Smooth muscle cell (in vitro differentiated cells): ENCODE data around the gene PMEL. TPM values are rescaled to one million over a fixed set of nuclear protein-coding genes. Genes with fewer than 3 reads are reported as not detected.

Experiments
- DNase-seq: peaks from one replicate; lab custom pipeline; 2025; ENCODE audit not compliant: unreplicated experiment; lab: John Stamatoyannopoulos, UW
- H2AFZ ChIP-seq: fragments of 200-600 bp; sonication (generic); 2 replicates; pipeline ENCODE4 v1.6.0; 2016; ENCODE audit warnings: antibody characterized with exemption, low read depth, mild to moderate bottlenecking
- H3F3A ChIP-seq: fragments of 200-600 bp; sonication (generic); 2 replicates; pipeline ENCODE4 v1.6.0; 2017; ENCODE audit warnings: antibody characterized with exemption, low read depth
- H3K27ac ChIP-seq: fragments of 200-600 bp; sonication (generic); 2 replicates; pipeline ENCODE4 v1.5.1; 2016; ENCODE audit warnings: low read depth, mild to moderate bottlenecking
- H3K27me3 ChIP-seq: fragments of 200-600 bp; sonication (generic); 2 replicates; pipeline ENCODE4 v1.6.1; 2016; ENCODE audit warnings: low read depth, mild to moderate bottlenecking
- H3K36me3 ChIP-seq: fragments of 200-600 bp; sonication (generic); 2 replicates; pipeline ENCODE4 v1.5.1; 2016; ENCODE audit warnings: low read depth
- H3K4me1 ChIP-seq: fragments of 200-600 bp; sonication (generic); 2 replicates; pipeline ENCODE4 v1.5.1; 2016; ENCODE audit warnings: low read depth
- H3K4me2 ChIP-seq: fragments of 200-600 bp; sonication (generic); 2 replicates; pipeline ENCODE4 v1.6.0; 2016; ENCODE audit warnings: mild to moderate bottlenecking
- H3K4me3 ChIP-seq: fragments of 200-600 bp; sonication (generic); 2 replicates; pipeline ENCODE4 v1.5.1; 2016; ENCODE audit warnings: mild to moderate bottlenecking
- H3K79me2 ChIP-seq: fragments of 200-600 bp; sonication (generic); 2 replicates; pipeline ENCODE4 v1.6.0; 2016; ENCODE audit warnings: low read depth, mild to moderate bottlenecking
- H3K9ac ChIP-seq: fragments of 200-600 bp; sonication (generic); 2 replicates; pipeline ENCODE4 v1.6.0; 2016; ENCODE audit warnings: low read depth
- H3K9me3 ChIP-seq: fragments of 200-600 bp; sonication (generic); replicated peaks from 2 replicates; pipeline ENCODE4 v1.5.1; 2016; ENCODE audit warnings: low read depth
- H4K20me1 ChIP-seq: fragments of 200-600 bp; sonication (generic); 2 replicates; pipeline ENCODE4 v1.6.0; 2016; ENCODE audit warnings: low read depth
- CTCF ChIP-seq: fragments of 200-600 bp; sonication (generic); IDR thresholded peaks from 2 replicates; pipeline ENCODE4 v1.5.1; 2017; ENCODE audit warnings: borderline replicate concordance, mild to moderate bottlenecking, antibody characterized with exemption; ENCODE audit not compliant: insufficient read depth, poor library complexity, severe bottlenecking
- WGBS: methylation state at CpG from one replicate; pipeline ENCODE4 v1.1.7; 2016; ENCODE audit warnings: low lambda C conversion rate; 5-methylcytosine and 5-hydroxymethylcytosine counted together
- polyA plus RNA-seq: library from polyadenylated mRNA; unstranded; fragments of >200 nt; fragmentation: Nextera tagmentation; extraction: Ambion mirVana; gene quantifications from 2 replicates; pipeline ENCODE4 v1.2.1, GENCODE V29; 2016
- total RNA-seq: library from RNA; depleted of rRNA; stranded (reverse); fragments of >200 nt; gene quantifications from 2 replicates; pipeline ENCODE4 v1.2.3, GENCODE V29; 2014

The PMEL gene
- total and polyA plus RNA-seq, 2 experiments from 2014 or later = 1.8 to 1.9 TPM

GRCh38 chr12:55979069-55979468 lies 13.2 kb upstream of the PMEL start:
- DNase-seq = no peak
- peaks cover 9% of the 10 kb centered on the region for H3K4me1 ChIP-seq
- H3K36me3 ChIP-seq = no peaks in the 10 kb centered on the region
- H3F3A ChIP-seq = peaks cover 4% of the 10 kb centered on the region
- H3K27me3 ChIP-seq = no peaks in the 10 kb centered on the region
- H3K9ac ChIP-seq = no peak overlapping the region
- no peaks in the 10 kb centered on the region for H3K9me3 ChIP-seq
- no peak overlapping the region for H3K4me3 ChIP-seq
- H3K27ac ChIP-seq = no peak overlapping the region
- TF ChIP-seq CTCF = no peak
- H3K4me2 ChIP-seq = no peak overlapping the region
- WGBS = 94% methylated on average over 3 of the region's 3 CpGs
- H4K20me1 ChIP-seq = peaks cover 65% of the 10 kb centered on the region
- H2AFZ ChIP-seq = no peak overlapping the region
- H3K79me2 ChIP-seq = peaks cover 96% of the 10 kb centered on the region

GRCh38 chr12:55978393-55978792 lies 12.6 kb upstream of the PMEL start:
- no peak overlapping the region for H3K27ac ChIP-seq
- peaks cover 93% of the 10 kb centered on the region for H3K79me2 ChIP-seq
- no peaks in the 10 kb centered on the region for H3K36me3 ChIP-seq
- TF ChIP-seq CTCF = no peak
- no peak overlapping the region for H3K4me2 ChIP-seq
- no peaks in the 10 kb centered on the region for H3K9me3 ChIP-seq
- peaks cover 9% of the 10 kb centered on the region for H3K4me1 ChIP-seq
- no peaks in the 10 kb centered on the region for H3K27me3 ChIP-seq
- no peak overlapping the region for H2AFZ ChIP-seq
- peaks cover 4% of the 10 kb centered on the region for H3F3A ChIP-seq
- DNase-seq = no peak
- 94% methylated on average over 7 of the region's 7 CpGs for WGBS
- peaks cover 65% of the 10 kb centered on the region for H4K20me1 ChIP-seq
- no peak overlapping the region for H3K9ac ChIP-seq
- H3K4me3 ChIP-seq = no peak overlapping the region

- peak overlapping the region; percentile 93 for H3K9ac ChIP-seq
- peak overlapping the region; percentile 95 for H3K4me2 ChIP-seq
- peak overlapping the region; percentile 87 for H3K27ac ChIP-seq
- no peaks in the 10 kb centered on the region for H3K27me3 ChIP-seq
- peaks cover 9% of the 10 kb centered on the region for H3K4me1 ChIP-seq
- DNase-seq = no peak
- no peak for TF ChIP-seq CTCF
- peaks cover 54% of the 10 kb centered on the region for H3K79me2 ChIP-seq
- peaks cover 8% of the 10 kb centered on the region for H3F3A ChIP-seq
- peak overlapping the region; percentile 30 for H2AFZ ChIP-seq
- WGBS = 2% methylated on average over 15 of the region's 15 CpGs
- peak overlapping the region; percentile 82 for H3K4me3 ChIP-seq
- H3K9me3 ChIP-seq = no peaks in the 10 kb centered on the region
- no peaks in the 10 kb centered on the region for H3K36me3 ChIP-seq
- H4K20me1 ChIP-seq = peaks cover 34% of the 10 kb centered on the region
Measured at GRCh38 chr12:55974308-55974730, 8.5 kb upstream of the PMEL start.

GRCh38 chr12:55973599-55974307 lies 7.9 kb upstream of the PMEL start, which contains the start of gene RAB5B:
Gene RAB5B (plus strand): TSS chr12:55974078. CDS start chr12:55986961, 12,883 bp downstream.
- Histone ChIP-seq H3K79me2 (peaks cover 51% of the 10 kb centered on the region), H3K4me1 (peaks cover 9% of the 10 kb centered on the region), H3K9me3 (no peaks in the 10 kb centered on the region), H4K20me1 (peaks cover 28% of the 10 kb centered on the region), H3K27ac (peak within 1 kb of the TSS; percentile 93), H3K9ac (peak within 1 kb of the TSS; percentile 93), H3K27me3 (no peaks in the 10 kb centered on the region), H2AFZ (peak within 1 kb of the TSS; percentile 75), H3K4me3 (peak within 1 kb of the TSS; percentile 82), H3K36me3 (no peaks in the 10 kb centered on the region), H3F3A (peaks cover 8% of the 10 kb centered on the region), H3K4me2 (peak within 1 kb of the TSS; percentile 95)
- TF ChIP-seq CTCF = no peak
- DNase-seq = peak; percentile 97
- under 1% methylated on average over 39 of the region's 39 CpGs for WGBS
